ENCODE measurements around the gene HS6ST1.
"Not testable (repeated sequence)": the region's sequence is repeated elsewhere in the genome, so short reads cannot be mapped to it uniquely, and the experiment has no call there.

Gene HS6ST1

DNA sequence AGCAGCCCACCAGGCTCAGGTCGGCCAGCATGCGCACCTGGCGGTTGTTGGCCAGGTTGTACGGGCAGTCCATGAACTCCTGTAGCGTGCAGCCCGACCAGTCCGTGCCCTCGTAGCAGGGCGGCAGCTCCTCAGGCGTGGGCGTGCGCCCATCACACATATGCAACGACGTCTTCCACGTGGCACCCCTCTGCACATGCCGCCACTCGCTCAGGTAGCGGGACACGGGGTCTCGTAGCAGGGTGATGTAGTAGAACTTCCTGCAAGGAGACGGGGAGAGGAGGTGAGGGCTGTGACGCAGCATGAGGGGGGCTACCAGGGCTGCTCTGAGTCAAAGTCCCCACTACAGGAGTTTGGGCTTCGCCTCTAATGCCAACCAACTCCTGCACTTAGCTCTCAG lies 50.1 kb downstream of the HS6ST1 start:
- not testable (repeated sequence) for DNase-seq (ENCODE audit: low spot score)

GRCh38 chr2:128268145-128268544 lies 50.5 kb downstream of the HS6ST1 start:
- not testable (repeated sequence) for DNase-seq (ENCODE audit: low spot score)

GRCh38 chr2:128267649-128268048 lies 51.0 kb downstream of the HS6ST1 start:
- DNase-seq (ENCODE audit: low spot score): not testable (repeated sequence)

- not testable (repeated sequence) for DNase-seq (ENCODE audit: low spot score)
These were observed 51.5 kb downstream of the HS6ST1 start for GRCh38 chr2:128267197-128267596.

GRCh38 chr2:128266463-128266862 lies 52.2 kb downstream of the HS6ST1 start:
- not testable (repeated sequence) for DNase-seq (ENCODE audit: low spot score)

DNA sequence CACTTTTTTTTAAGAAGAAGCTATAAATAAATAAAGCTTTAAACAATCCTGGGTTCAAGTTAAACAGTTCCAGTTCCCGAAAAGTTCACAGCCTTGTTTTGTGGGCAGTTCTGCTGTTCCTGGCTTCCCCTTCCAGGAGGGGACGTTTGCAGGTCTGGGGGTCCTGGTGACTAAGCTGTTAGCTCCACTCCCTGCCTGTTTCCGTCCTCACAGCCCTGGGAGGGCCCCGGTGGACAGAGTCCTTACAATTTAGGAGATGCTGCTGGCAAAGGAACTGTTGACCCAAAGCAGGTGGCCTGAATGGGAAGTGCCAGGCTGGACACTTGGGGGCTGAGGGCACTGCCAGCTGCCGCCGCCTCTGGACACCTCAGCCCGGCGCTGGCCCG lies 53.1 kb downstream of the HS6ST1 start:
- DNase-seq (ENCODE audit: low spot score): not testable (repeated sequence)

GRCh38 chr2:128264881-128265607 lies 53.6 kb downstream of the HS6ST1 start:
- DNase-seq (ENCODE audit: low spot score): no peak

- DNase-seq (ENCODE audit: low spot score): no peak
These were observed 54.8 kb downstream of the HS6ST1 start for GRCh38 chr2:128263902-128264331.

GRCh38 chr2:128262315-128263253 lies 56.1 kb downstream of the HS6ST1 start:
- no peak for DNase-seq (ENCODE audit: low spot score)

GRCh38 chr2:128261245-128262128 lies 57.2 kb downstream of the HS6ST1 start:
- no peak for DNase-seq (ENCODE audit: low spot score)

- DNase-seq (ENCODE audit: low spot score): no peak
These were observed 58.2 kb downstream of the HS6ST1 start for GRCh38 chr2:128260239-128261138.

- DNase-seq (ENCODE audit: low spot score): no peak
These were observed 59.1 kb downstream of the HS6ST1 start for GRCh38 chr2:128259585-128259984.

- DNase-seq (ENCODE audit: low spot score): no peak
These were observed 60.5 kb downstream of the HS6ST1 start for GRCh38 chr2:128258218-128258617.

DNA sequence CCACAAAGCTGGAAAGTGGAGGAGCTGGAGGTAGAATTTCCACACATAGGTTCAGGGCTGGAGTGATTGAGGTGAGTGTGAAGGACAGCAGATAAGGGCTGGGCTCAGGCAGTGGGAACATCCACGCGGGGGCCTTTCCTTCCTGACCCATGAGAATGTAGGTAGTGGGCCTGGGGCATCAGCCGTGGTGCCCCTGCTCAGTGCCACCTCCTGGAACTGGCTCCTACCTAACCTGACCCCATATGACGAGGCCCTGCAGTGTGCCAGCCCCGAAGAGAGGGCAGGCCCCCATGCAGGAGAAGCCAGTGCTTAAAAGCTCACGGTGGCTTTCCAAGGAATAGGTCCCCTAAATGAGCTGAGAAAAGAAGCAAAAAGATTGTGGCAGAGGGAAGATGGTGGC lies 66.2 kb downstream of the HS6ST1 start:
- DNase-seq (ENCODE audit: low spot score): no peak

DNA sequence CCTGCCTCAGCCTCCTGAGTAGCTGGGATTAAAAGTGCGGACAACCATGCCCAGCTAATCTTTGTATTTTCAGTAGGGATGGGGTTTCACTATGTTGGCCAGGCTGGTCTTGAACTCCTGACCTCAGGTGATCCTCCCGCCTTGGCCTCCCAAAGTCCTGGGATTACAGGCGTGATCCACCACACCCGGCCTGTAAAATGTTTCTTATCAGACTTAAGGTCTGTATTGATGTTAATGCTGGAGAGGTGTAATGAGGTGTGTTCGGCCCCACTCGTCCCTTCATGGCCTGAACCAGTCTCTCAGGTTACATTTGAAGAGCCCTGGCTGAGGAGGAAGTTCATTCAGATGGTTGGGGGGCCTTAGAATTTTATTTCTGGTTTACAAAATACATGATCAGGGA lies 66.6 kb downstream of the HS6ST1 start:
- DNase-seq (ENCODE audit: low spot score): not testable (repeated sequence)

GRCh38 chr2:128250229-128251025 lies 68.2 kb downstream of the HS6ST1 start:
- DNase-seq (ENCODE audit: low spot score): no peak

- DNase-seq (ENCODE audit: low spot score): no peak
These were observed 69.1 kb downstream of the HS6ST1 start for GRCh38 chr2:128249555-128249954.

DNA sequence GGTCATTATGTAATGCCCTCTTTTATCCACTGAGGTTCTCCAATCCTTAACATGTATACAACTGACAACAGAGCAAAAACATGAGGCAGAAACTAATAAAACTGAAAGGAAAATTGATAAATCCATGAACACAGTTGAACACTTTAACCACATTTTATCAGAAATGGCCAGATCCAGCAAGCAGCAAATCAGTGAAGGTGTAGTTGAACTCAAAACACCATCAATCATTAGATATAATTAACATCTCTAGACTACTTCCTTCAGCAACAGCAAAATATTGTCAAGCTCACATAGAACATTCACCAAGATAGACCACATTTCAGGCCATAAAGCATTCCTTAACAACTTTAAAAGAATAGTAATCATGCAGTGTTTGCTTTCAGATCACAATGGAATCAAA lies 72.9 kb downstream of the HS6ST1 start:
- DNase-seq (ENCODE audit: low spot score): no peak

DNA sequence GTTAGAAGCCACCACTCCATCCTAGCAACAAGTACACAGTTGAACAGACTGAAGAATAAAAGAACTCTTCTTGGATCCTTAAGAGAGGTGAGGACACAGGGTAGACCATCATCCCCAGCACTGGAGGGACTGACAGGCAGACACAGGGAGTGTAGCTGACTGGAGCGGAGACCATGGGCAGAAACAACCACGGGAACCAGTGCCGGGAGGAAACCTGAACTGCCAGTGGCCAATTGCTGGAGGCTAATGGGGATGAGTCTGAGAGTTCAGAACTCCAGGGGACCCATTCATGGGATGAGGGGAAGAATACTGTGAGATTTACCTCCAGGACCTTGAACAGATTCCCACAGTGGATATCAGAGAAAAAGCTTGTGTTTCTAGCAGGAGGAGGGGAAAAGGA lies 76.8 kb downstream of the HS6ST1 start:
- DNase-seq (ENCODE audit: low spot score): no peak
